ENCODE measurements around the gene DISP3. TPM values are rescaled to one million over a fixed set of nuclear protein-coding genes. Genes with fewer than 3 reads are reported as not detected.

Gene DISP3
- total and polyA plus RNA-seq, 2 of the 13 experiments (the other 11 are each of a cell fraction or from before 2014, with no cell fraction given) = 0.08 to 0.13 TPM

DNA sequence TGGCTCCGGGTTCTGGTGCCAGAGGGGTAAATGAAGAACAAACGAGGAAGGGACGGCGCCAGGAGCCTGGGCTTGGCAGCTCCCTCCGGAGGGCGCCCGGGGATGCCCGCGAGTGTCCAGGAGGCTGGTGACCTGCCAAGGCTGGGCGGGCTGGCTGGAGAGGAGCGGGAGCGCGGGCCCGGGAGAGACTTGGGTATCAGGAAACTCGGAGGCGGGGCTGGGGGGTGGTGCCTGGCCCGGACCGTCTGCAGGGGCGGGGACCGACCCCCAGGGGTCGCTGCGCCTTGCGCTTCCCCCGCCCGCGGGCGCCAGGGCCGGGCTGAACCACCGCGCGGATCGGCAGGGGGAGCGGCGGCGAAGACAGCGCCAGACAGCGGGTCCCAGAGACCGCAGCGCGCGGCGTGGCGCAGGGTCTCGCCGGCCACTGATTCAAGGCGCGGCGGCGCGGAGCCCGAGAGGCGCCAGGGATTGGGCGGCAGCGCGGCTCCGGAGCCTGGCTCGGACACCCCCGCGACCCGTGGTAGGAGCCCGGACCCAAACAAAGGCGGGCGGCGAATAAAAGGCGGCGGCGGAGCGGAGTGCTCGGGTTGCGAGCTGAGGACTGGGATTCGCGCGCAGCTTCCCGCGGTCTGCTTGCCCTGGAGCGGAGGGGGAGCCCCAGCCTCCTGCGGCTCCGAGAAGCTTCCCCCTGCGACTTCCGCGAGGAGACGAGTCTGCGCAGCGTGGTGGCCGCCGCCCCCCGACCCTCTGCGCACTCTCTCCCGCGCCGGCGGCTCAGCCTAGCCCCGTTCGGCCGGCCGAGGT lies at the start of gene DISP3 (continued):
- peak; percentile 65; the same call in 1 of the 2 replicates for TF ChIP-seq ZMYM4 (CRISPR knock-in tag; IDR thresholded peaks at IDR 0.05)
- TF ChIP-seq, protein P1, sequence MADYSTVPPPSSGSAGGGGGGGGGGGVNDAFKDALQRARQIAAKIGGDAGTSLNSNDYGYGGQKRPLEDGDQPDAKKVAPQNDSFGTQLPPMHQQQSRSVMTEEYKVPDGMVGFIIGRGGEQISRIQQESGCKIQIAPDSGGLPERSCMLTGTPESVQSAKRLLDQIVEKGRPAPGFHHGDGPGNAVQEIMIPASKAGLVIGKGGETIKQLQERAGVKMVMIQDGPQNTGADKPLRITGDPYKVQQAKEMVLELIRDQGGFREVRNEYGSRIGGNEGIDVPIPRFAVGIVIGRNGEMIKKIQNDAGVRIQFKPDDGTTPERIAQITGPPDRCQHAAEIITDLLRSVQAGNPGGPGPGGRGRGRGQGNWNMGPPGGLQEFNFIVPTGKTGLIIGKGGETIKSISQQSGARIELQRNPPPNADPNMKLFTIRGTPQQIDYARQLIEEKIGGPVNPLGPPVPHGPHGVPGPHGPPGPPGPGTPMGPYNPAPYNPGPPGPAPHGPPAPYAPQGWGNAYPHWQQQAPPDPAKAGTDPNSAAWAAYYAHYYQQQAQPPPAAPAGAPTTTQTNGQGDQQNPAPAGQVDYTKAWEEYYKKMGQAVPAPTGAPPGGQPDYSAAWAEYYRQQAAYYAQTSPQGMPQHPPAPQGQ (CRISPR knock-in tag; IDR thresholded peaks at IDR 0.05; ENCODE audit: borderline replicate concordance) = no peak
- no peak for TF ChIP-seq HMGA1 (CRISPR knock-in tag; conservative IDR thresholded peaks at IDR 0.05)
- TF ChIP-seq ZNF598 (CRISPR knock-in tag; IDR thresholded peaks at IDR 0.05; ENCODE audit: borderline replicate concordance) = no peak
- TF ChIP-seq, protein P2, sequence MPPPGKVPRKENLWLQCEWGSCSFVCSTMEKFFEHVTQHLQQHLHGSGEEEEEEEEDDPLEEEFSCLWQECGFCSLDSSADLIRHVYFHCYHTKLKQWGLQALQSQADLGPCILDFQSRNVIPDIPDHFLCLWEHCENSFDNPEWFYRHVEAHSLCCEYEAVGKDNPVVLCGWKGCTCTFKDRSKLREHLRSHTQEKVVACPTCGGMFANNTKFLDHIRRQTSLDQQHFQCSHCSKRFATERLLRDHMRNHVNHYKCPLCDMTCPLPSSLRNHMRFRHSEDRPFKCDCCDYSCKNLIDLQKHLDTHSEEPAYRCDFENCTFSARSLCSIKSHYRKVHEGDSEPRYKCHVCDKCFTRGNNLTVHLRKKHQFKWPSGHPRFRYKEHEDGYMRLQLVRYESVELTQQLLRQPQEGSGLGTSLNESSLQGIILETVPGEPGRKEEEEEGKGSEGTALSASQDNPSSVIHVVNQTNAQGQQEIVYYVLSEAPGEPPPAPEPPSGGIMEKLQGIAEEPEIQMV (CRISPR knock-in tag; IDR thresholded peaks at IDR 0.05; ENCODE audit: low read depth) = no peak
- no peak for TF ChIP-seq ZNF549 (CRISPR knock-in tag; IDR thresholded peaks at IDR 0.05)
- TF ChIP-seq, protein P3, sequence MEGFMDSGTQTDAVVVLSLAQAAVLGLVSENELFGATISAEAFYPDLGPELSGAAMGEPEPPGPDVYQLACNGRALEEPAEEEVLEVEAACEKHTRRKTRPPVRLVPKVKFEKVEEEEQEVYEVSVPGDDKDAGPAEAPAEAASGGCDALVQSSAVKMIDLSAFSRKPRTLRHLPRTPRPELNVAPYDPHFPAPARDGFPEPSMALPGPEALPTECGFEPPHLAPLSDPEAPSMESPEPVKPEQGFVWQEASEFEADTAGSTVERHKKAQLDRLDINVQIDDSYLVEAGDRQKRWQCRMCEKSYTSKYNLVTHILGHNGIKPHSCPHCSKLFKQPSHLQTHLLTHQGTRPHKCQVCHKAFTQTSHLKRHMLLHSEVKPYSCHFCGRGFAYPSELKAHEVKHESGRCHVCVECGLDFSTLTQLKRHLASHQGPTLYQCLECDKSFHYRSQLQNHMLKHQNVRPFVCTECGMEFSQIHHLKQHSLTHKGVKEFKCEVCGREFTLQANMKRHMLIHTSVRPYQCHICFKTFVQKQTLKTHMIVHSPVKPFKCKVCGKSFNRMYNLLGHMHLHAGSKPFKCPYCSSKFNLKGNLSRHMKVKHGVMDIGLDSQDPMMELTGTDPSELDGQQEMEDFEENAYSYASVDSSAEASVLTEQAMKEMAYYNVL (CRISPR knock-in tag; IDR thresholded peaks at IDR 0.05; ENCODE audit: borderline replicate concordance) = no peak
- TF ChIP-seq, protein P4, sequence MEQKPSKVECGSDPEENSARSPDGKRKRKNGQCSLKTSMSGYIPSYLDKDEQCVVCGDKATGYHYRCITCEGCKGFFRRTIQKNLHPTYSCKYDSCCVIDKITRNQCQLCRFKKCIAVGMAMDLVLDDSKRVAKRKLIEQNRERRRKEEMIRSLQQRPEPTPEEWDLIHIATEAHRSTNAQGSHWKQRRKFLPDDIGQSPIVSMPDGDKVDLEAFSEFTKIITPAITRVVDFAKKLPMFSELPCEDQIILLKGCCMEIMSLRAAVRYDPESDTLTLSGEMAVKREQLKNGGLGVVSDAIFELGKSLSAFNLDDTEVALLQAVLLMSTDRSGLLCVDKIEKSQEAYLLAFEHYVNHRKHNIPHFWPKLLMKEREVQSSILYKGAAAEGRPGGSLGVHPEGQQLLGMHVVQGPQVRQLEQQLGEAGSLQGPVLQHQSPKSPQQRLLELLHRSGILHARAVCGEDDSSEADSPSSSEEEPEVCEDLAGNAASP (CRISPR knock-in tag; IDR thresholded peaks at IDR 0.05; ENCODE audit: borderline replicate concordance) = no peak
- TF ChIP-seq GPN1 (CRISPR knock-in tag; IDR thresholded peaks at IDR 0.05; ENCODE audit: borderline replicate concordance) = no peak
- TF ChIP-seq SP140L (CRISPR knock-in tag; IDR thresholded peaks at IDR 0.05; ENCODE audit: borderline replicate concordance) = no peak
- no peak for TF ChIP-seq ZNF644 (CRISPR knock-in tag; IDR thresholded peaks at IDR 0.05; ENCODE audit: low read depth)
- TF ChIP-seq, protein P5, sequence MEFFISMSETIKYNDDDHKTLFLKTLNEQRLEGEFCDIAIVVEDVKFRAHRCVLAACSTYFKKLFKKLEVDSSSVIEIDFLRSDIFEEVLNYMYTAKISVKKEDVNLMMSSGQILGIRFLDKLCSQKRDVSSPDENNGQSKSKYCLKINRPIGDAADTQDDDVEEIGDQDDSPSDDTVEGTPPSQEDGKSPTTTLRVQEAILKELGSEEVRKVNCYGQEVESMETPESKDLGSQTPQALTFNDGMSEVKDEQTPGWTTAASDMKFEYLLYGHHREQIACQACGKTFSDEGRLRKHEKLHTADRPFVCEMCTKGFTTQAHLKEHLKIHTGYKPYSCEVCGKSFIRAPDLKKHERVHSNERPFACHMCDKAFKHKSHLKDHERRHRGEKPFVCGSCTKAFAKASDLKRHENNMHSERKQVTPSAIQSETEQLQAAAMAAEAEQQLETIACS (CRISPR knock-in tag; IDR thresholded peaks at IDR 0.05) = no peak
- TF ChIP-seq MLLT10 (CRISPR knock-in tag; IDR thresholded peaks at IDR 0.05) = no peak
- TF ChIP-seq NR3C1 (CRISPR knock-in tag; IDR thresholded peaks at IDR 0.05) = no peak
- TF ChIP-seq PHB2 (IDR thresholded peaks at IDR 0.05; ENCODE audit: partially characterized antibody) = no peak
- TF ChIP-seq ZNF777 (CRISPR knock-in tag; IDR thresholded peaks at IDR 0.05) = no peak
- TF ChIP-seq, protein P6, sequence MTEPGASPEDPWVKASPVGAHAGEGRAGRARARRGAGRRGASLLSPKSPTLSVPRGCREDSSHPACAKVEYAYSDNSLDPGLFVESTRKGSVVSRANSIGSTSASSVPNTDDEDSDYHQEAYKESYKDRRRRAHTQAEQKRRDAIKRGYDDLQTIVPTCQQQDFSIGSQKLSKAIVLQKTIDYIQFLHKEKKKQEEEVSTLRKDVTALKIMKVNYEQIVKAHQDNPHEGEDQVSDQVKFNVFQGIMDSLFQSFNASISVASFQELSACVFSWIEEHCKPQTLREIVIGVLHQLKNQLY (CRISPR knock-in tag; IDR thresholded peaks at IDR 0.05) = no peak
- no peak for TF ChIP-seq MEIS1 (CRISPR knock-in tag; IDR thresholded peaks at IDR 0.05; ENCODE audit: borderline replicate concordance)
- TF ChIP-seq CBX1 (IDR thresholded peaks at IDR 0.05; ENCODE audit: low read depth) = no peak

Data from HepG2 (cell line).